Immature natural killer cell (primary cell): ENCODE measurements around the gene TMEM131. TPM values are rescaled to one million over a fixed set of nuclear protein-coding genes. Genes with fewer than 3 reads are reported as not detected.
"Not testable (repeated sequence)": the region's sequence is repeated elsewhere in the genome, so short reads cannot be mapped to it uniquely, and the experiment has no call there.

Experiments used
- DNase-seq, 3 donors: peaks; one replicate each; pipeline ENCODE4 v3.0.0; 2022; ENCODE audit warnings: mixed read lengths in 1 of 3
- H3K27ac Mint-ChIP-seq, 6 donors: one replicate each; pipeline ENCODE4 v1.8.0; 2020; ENCODE audit warnings: mixed read lengths in 6 of 6, mild to moderate bottlenecking in 5 of 6, inconsistent platforms in 4 of 6, moderate library complexity in 3 of 6
- H3K27me3 Mint-ChIP-seq, 3 donors: one replicate each; pipeline ENCODE4 v1.8.0; 2020 to 2021; ENCODE audit warnings: low read depth in 3 of 3, mild to moderate bottlenecking in 3 of 3, mixed read lengths in 3 of 3, moderate library complexity in 3 of 3, inconsistent platforms in 1 of 3
- H3K36me3 Mint-ChIP-seq, 3 donors: one replicate each; pipeline ENCODE4 v1.8.0; 2020; ENCODE audit warnings: mixed read lengths in 3 of 3, inconsistent platforms in 2 of 3, mild to moderate bottlenecking in 2 of 3
- H3K4me1 Mint-ChIP-seq, 2 donors: one replicate each; pipeline ENCODE4 v1.8.0; 2020; ENCODE audit warnings: inconsistent platforms in 2 of 2, mild to moderate bottlenecking in 2 of 2, mixed read lengths in 2 of 2, moderate library complexity in 1 of 2
- H3K4me3 Mint-ChIP-seq, 5 donors: one replicate each; pipeline ENCODE4 v1.8.0; 2020; ENCODE audit warnings: mild to moderate bottlenecking in 5 of 5, mixed read lengths in 5 of 5, inconsistent platforms in 3 of 5, moderate library complexity in 3 of 5
- H3K9me3 Mint-ChIP-seq, 6 donors: one replicate each; pipeline ENCODE4 v1.8.0; 2020; ENCODE audit warnings: mild to moderate bottlenecking in 6 of 6, mixed read lengths in 6 of 6, inconsistent platforms in 4 of 6, moderate library complexity in 3 of 6
- polyA plus RNA-seq, 3 donors: library from polyadenylated mRNA; unstranded; fragments of 300-500 nt; fragmentation: Illumina TruSeq; gene quantifications; one replicate each; pipeline ENCODE4 v1.2.3, GENCODE V29; 2021

Gene TMEM131
- polyA plus RNA-seq, 3 donors from 2014 or later, result 7.1 to 24.5 (median 8.3) TPM

DNA sequence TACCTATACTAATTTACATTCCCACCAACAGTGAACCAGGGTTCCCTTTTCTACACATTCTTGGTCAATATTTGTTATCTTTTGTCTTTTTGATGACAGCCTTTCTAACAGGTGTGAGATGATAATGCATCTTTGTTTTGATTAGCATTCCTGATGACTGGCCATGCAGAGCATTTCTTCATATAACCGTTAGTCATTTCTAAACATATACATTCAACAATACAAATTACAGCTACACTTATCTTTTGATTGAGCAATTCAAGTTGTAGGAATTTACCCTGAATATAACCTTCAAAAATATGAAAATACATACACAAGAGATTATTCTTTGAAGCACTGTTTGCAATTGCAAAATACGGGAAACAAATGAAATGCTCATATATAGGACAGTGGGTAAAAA lies 94.9 kb downstream of the TMEM131 start:
- Mint-ChIP-seq H3K9me3 (no peaks in the 10 kb centered on the region), H3K4me1 (peaks cover 20 to 34% of the 10 kb centered on the region in 2 donors), H3K36me3 (peaks cover 11 to 12% (median 11%) of the 10 kb centered on the region in 3 donors), H3K27me3 (peaks cover 0 to 2% (median 0%) of the 10 kb centered on the region in 3 donors), H3K4me3 (no peak overlapping the region), H3K27ac (no peak overlapping the region)
- no peak for DNase-seq

DNA sequence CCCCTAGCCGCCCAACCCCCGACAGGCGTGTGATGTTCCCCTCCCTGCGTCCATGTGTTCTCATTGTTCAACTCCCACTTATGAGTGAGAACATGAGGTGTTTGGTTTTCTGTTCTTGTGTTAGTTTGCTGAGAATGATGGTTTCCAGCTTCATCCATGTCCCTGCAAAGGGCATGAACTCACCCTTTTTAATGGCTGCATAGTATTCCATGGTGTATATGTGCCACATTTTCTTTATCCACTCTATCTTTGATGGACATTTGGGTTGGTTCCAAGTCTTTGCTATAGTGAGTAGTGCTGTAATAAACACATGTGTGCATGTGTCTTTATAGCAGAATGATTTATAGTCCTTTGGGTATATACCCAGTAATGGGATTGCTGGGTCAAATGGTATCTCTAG lies 102.7 kb downstream of the TMEM131 start:
- peaks cover 7 to 15% (median 13%) of the 10 kb centered on the region in 3 donors for H3K36me3 Mint-ChIP-seq
- not testable (repeated sequence) for H3K4me3 Mint-ChIP-seq, H3K4me1 Mint-ChIP-seq, DNase-seq, H3K27me3 Mint-ChIP-seq, H3K9me3 Mint-ChIP-seq, H3K27ac Mint-ChIP-seq

DNA sequence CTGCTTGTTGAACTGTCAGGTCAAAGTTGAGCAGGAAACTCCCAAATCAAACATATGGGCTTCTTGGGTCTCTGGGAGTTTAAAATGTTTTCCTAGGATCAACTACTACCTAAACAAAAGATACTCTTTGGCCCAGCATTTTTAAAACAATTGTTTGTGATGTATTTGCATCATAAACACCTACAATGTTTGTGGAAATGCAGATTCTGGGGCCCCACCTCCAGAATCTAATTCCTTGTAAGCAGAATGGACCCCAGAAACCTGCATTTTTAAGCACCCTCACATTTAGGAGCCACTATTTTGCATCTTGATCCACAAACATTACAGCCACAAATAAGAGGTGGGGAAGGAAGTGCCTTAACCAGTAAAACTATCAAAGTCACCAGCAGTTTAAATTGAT lies 104.1 kb downstream of the TMEM131 start:
- Mint-ChIP-seq H3K9me3 (peaks cover 0 to 2% (median 0%) of the 10 kb centered on the region in 6 donors), H3K36me3 (peaks cover 11 to 25% (median 18%) of the 10 kb centered on the region in 3 donors), H3K27ac (peak overlapping the region in 1 of 6 donors; percentile 41)

DNA sequence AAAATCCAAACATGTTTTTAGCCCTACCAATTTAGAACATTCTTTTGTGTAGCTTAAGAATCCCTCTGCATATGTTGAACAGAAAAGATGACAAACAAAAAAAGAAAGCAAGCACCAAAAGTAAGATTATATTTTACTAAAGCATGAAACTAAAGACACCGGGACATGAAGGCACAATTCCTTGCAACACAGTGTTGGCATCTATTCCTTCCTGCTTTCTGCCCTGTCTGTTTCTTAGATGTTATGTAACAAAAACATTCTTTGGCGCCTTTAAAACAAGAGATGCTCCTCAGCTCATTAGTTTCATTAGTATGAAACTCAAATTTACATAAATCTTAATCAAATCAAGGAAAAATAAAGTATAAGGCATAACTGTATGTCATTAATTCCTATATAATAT lies 106.6 kb downstream of the TMEM131 start:
- Mint-ChIP-seq H3K4me3 (no peak overlapping the region), H3K36me3 (peaks cover 25 to 37% (median 27%) of the 10 kb centered on the region in 3 donors), H3K27ac (no peak overlapping the region), H3K9me3 (peaks cover 7 to 19% (median 11%) of the 10 kb centered on the region in 6 donors), H3K27me3 (peaks cover 0 to 2% (median 0%) of the 10 kb centered on the region in 3 donors), H3K4me1 (peaks cover 2 to 7% of the 10 kb centered on the region in 2 donors)
- no peak for DNase-seq

More for the DNA sequence above, 104.1 kb downstream of the TMEM131 start:
- H3K4me1 Mint-ChIP-seq, result peaks cover 2 to 7% of the 10 kb centered on the region in 2 donors
- peaks cover 0 to 2% (median 0%) of the 10 kb centered on the region in 3 donors for H3K27me3 Mint-ChIP-seq
- DNase-seq, result no peak
- no peak overlapping the region for H3K4me3 Mint-ChIP-seq

DNA sequence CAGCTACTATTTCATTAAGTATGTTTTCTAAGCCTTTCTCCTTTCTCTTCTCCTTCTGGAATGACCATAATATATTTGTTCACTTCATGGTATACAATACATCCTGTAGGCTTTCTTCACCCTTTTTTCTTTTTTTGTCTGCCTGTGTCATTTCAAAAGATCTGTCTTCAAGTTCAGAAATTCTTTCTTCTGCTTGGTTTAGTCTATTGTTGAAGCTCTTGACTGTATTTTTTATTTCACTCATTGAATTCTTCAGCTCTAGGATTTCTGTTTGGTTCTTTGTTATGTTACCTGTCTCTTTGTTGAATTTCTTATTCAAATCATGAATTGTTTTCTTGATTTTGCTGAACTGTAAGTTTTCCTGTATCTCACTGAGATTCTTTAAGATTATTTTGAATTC lies 109.9 kb downstream of the TMEM131 start:
- Mint-ChIP-seq H3K9me3 (peaks cover 7 to 19% (median 11%) of the 10 kb centered on the region in 6 donors), H3K4me3 (no peak overlapping the region), H3K36me3 (peaks cover 26 to 37% (median 27%) of the 10 kb centered on the region in 3 donors), H3K27ac (no peak overlapping the region), H3K4me1 (peaks cover 7 to 20% of the 10 kb centered on the region in 2 donors), H3K27me3 (no peaks in the 10 kb centered on the region)
- DNase-seq, result no peak

DNA sequence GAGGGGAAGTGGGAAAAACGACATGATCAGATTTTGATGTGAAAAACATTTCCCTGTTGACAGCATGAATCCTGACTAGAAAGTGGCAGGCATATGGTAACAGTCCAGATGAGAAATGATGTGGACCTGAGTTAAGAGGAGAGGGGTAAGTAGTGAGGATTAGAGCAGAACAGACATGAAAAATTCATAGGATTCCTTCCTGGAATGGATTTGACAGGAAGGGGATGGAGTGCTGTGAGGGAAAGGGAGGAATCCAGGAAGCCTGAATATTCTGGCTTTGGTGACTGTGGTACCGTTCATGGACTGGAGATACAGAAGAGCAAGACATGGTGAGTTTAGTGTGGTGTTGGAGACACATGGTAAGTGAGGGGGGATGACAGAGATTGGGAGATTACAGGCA lies 115.4 kb downstream of the TMEM131 start:
- peaks cover 12 to 25% (median 19%) of the 10 kb centered on the region in 3 donors for H3K36me3 Mint-ChIP-seq
- DNase-seq, result no peak
- H3K4me3 Mint-ChIP-seq, result no peak overlapping the region
- peaks cover 25 to 50% of the 10 kb centered on the region in 2 donors for H3K4me1 Mint-ChIP-seq
- H3K27ac Mint-ChIP-seq, result peak overlapping the region in 1 of 6 donors; percentile 1
- peaks cover 0 to 7% (median 2%) of the 10 kb centered on the region in 6 donors for H3K9me3 Mint-ChIP-seq
- no peaks in the 10 kb centered on the region for H3K27me3 Mint-ChIP-seq

DNA sequence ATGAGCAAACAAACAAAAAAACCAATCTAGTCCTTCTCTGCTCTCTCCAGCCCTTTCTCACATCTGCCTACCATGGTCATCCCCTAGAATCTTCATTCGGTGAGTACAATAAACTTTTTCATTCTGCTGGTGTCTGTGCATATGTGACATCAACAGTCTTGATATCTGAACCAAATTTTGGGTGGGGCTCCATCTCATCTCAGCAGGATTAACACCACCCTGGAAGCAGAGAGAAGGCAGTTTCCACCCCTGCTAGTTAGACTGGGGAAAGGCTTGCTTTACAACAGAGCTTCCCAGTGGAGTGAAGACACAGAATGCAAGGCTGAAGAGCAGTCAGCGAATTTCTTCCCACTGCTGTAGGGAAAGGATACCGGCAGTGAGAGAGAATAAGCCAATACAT lies 116.9 kb downstream of the TMEM131 start:
- Mint-ChIP-seq H3K4me1 (peaks cover 31 to 62% of the 10 kb centered on the region in 2 donors), H3K36me3 (peaks cover 3 to 17% (median 12%) of the 10 kb centered on the region in 3 donors), H3K4me3 (no peak overlapping the region), H3K27ac (no peak overlapping the region), H3K27me3 (no peaks in the 10 kb centered on the region), H3K9me3 (no peaks in the 10 kb centered on the region)
- DNase-seq, result no peak

DNA sequence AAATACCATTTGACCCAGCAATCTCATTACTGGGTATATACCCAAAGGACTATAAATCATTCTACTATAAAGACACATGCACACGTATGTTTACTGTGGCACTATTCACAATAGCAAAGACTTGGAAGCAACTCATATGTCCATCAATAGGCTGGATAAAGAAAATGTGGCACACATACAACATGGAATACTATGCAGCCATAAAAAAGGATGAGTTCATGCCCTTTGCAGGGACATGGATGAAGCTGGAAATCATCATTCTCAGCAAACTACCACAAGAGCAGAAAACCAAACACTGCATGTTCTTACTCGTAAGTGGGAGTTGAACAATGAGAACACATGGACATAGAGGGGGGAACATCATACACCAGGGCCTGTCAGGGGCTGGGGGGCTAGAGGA lies 117.4 kb downstream of the TMEM131 start:
- not testable (repeated sequence) for H3K9me3 Mint-ChIP-seq, H3K27ac Mint-ChIP-seq, DNase-seq, H3K27me3 Mint-ChIP-seq, H3K4me3 Mint-ChIP-seq
- peaks cover 3 to 17% (median 12%) of the 10 kb centered on the region in 3 donors for H3K36me3 Mint-ChIP-seq
- peaks cover 32 to 65% of the 10 kb centered on the region in 2 donors for H3K4me1 Mint-ChIP-seq

DNA sequence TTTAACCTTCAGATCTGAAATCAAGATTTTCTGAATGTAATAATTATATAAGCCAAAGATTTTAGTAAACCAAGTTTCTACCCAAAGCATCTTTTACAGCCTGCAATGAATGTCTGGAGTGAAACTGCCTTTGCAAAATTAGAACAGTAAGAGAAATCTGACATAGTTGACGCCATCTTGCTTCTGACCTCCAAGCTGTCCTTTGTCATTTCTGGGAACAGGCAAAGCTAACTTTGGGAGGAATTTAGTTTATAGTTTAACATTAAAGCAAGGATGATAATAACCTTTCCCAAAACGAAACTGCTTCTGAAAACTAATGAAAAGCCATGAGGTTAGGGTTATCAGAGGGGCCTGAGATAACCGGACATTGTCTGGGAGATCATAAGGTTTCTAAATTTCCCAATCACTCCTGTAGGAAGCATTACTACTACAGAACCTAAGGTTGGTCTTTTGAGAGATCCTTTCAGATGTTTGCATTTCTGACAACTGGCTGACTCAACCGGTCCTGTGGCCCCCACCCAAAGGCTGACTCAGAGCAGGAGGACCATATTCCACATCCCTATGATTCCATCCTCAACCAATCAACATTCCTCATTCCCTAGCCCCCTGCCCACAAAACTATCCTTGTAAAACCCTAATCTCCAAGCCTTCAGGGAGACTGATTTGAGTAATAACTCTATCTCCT lies 124.5 kb downstream of the TMEM131 start:
- H3K4me3 Mint-ChIP-seq, result peak overlapping the region in 1 of 5 donors; percentile 21
- DNase-seq, result no peak
- H3K27me3 Mint-ChIP-seq, result no peaks in the 10 kb centered on the region
- H3K36me3 Mint-ChIP-seq, result peaks cover 0 to under 1% (median 0%) of the 10 kb centered on the region in 3 donors
- H3K4me1 Mint-ChIP-seq, result peaks cover 48 to 63% of the 10 kb centered on the region in 2 donors
- peak overlapping the region in 2 of 6 donors; percentile 25 to 65 for H3K27ac Mint-ChIP-seq
- no peaks in the 10 kb centered on the region for H3K9me3 Mint-ChIP-seq

DNA sequence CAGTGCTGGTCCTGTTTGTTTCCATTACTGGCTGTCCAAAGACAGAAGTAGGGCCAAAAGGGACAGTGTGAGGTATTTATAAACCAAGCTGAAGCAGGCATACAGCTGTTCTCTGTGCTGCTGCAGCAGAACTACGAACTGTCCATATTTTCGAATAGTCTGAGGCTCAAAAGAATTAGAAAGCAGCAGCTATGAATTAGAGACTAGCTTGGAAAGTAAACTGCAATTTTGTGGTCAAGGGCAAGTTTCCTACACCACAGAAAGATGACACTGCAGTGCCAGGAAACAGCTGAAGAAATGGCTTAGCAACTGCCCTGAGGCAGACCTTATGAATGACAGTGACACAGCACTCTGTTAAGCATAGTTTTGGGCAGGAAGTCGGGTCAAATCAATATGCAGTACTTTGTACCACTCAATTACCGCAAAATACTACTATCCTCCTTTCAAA lies 125.3 kb downstream of the TMEM131 start:
- DNase-seq, result peak; percentile 38 to 62 (median 48)
- H3K27ac Mint-ChIP-seq, result peak overlapping the region in 3 of 6 donors; percentile 2 to 34 (median 12)
- H3K4me3 Mint-ChIP-seq, result peak overlapping the region in 4 of 5 donors; percentile 12 to 26 (median 14)
- H3K27me3 Mint-ChIP-seq, result no peaks in the 10 kb centered on the region
- peaks cover 0 to 3% (median 0%) of the 10 kb centered on the region in 3 donors for H3K36me3 Mint-ChIP-seq
- no peaks in the 10 kb centered on the region for H3K9me3 Mint-ChIP-seq
- peaks cover 45 to 55% of the 10 kb centered on the region in 2 donors for H3K4me1 Mint-ChIP-seq

DNA sequence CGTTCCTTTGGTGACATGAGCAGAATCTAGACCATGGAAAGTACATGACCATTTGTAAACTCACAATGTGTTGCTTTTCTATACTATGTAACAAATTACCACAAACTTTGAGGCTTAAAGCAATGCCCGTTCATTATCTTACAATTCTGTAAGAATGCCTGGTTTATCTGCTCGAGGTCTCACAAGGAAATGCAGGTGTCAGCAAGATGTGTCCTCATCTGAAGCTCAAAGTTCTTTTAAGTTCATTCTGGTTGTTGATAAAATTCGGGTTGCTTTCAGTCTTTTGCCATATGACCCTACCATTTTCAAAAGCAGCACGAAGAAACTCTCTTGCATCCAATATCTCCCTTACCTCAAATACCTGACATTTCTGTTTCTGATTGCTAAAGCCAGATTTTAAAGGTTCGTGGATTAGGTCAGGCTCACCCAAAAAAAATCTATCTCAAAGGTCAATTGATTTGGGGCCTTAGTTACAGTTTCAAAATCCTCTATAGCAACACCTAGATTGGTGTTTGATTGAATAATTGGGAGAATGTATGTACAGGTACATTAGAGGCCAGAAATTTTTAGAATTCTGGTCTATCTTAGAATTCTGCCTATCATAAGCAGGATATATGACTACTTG lies 125.9 kb downstream of the TMEM131 start:
- DNase-seq, result no peak
- Mint-ChIP-seq H3K9me3 (no peaks in the 10 kb centered on the region), H3K4me3 (peak overlapping the region; percentile 1 to 26 (median 14)), H3K36me3 (peaks cover 0 to 3% (median 0%) of the 10 kb centered on the region in 3 donors), H3K4me1 (peaks cover 40 to 49% of the 10 kb centered on the region in 2 donors), H3K27me3 (no peaks in the 10 kb centered on the region), H3K27ac (peak overlapping the region in 1 of 6 donors; percentile 37)

DNA sequence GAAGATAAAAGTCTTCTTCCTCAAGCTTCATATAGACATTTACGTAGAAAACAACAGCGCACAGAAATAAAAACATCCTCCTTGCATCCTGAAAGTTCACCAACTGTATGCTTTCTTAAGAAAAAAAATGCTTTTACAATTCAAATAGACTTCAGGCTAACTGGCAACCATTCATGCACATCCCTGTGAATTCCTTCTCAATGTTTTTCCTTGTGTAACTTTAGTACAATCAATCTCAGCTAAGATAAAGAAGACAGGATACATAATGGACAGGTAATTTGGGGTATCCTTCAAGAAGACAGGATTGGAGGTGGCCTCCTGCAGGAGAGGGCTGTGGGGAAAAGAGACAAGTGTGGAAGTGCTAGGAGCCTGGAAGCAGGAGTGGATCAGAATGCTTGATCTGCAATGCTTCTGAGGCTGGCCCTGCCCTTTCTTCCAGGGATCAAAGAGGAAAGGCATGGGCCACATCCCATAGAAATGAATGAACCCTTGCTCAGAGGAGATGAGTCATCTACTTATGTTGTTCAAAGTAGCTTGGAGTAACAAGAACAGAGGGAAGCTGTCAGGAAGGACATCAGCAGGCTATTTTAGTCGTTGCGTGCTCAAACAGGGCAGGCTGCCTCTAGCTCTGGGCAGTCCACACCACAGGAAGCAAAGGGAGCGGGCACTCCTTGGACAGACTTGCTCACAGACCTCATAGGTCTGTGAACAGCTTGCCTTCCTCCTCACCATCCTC lies 126.6 kb downstream of the TMEM131 start:
- Mint-ChIP-seq H3K27ac (peak overlapping the region in 1 of 6 donors; percentile 14), H3K36me3 (peaks cover 0 to 3% (median 0%) of the 10 kb centered on the region in 3 donors), H3K9me3 (no peaks in the 10 kb centered on the region), H3K27me3 (no peaks in the 10 kb centered on the region), H3K4me1 (peaks cover 39 to 46% of the 10 kb centered on the region in 2 donors), H3K4me3 (peak overlapping the region in 2 of 5 donors; percentile 10 to 12)
- DNase-seq, result no peak

DNA sequence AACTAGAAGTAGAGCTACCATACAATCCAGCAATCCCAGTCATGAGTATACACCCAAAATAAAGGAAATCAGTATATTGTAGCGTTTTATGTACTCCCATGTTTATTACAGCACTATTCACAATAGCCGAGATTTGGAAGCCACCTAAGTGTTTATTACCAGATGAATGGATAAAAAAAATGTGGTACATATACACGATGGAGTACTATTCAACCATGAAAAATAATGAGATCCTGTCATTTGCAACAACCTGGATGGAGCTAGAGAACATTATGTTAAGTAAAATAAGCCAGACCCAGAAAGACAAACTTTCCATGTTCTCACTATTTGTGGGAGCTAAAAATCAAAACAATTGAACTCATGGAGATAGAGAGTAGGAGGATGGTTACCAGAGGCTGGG lies 131.9 kb downstream of the TMEM131 start:
- Mint-ChIP-seq H3K4me1 (peaks cover 10 to 17% of the 10 kb centered on the region in 2 donors), H3K27ac (peak overlapping the region in 1 of 6 donors; percentile 73), H3K27me3 (no peaks in the 10 kb centered on the region), H3K4me3 (no peak overlapping the region), H3K9me3 (peaks cover 0 to 3% (median 0%) of the 10 kb centered on the region in 6 donors), H3K36me3 (peaks cover 3 to 7% (median 7%) of the 10 kb centered on the region in 3 donors)
- no peak for DNase-seq
